HFFc6 (cell line): Measurements from ENCODE around the gene ORC1. TPM values are rescaled to one million over a fixed set of nuclear protein-coding genes. Genes with fewer than 3 reads are reported as not detected.

Experiments used
- DNase-seq: peaks from one replicate; pipeline ENCODE4 v3.0.0-alpha.2; 2018
- H3K27ac Mint-ChIP-seq: 2 replicates; pipeline ENCODE4 v1.8.0; 2020; ENCODE audit warnings: mild to moderate bottlenecking, mixed read lengths
- H3K27me3 Mint-ChIP-seq: 2 replicates; pipeline ENCODE4 v1.8.0; 2021; ENCODE audit warnings: mild to moderate bottlenecking, moderate library complexity, mixed read lengths; ENCODE audit not compliant: insufficient read depth
- H3K36me3 Mint-ChIP-seq: 2 replicates; pipeline ENCODE4 v1.8.0; 2021; ENCODE audit warnings: low read depth, mixed read lengths
- H3K4me1 Mint-ChIP-seq: 2 replicates; pipeline ENCODE4 v1.8.0; 2020; ENCODE audit warnings: low read depth, mixed read lengths
- H3K4me3 Mint-ChIP-seq: 2 replicates; pipeline ENCODE4 v1.8.0; 2020; ENCODE audit warnings: mild to moderate bottlenecking, moderate library complexity, mixed read lengths
- H3K9me3 Mint-ChIP-seq: 2 replicates; pipeline ENCODE4 v1.8.0; 2020; ENCODE audit warnings: mild to moderate bottlenecking, mixed read lengths
- total RNA-seq, 6 experiments: library from RNA; stranded (reverse); fragmentation: NEBNext Ultra II Directional; extraction: Animal tissue kit (Norgen Biotek cat#: 25700); gene quantifications; 2 replicates in 1 of 6; 3 replicates in 5 of 6; pipeline ENCODE4 v1.2.3, GENCODE V29; 2021
- TF ChIP-seq, protein P1 (sequence below): fragments of 200-600 bp; sonication (generic); IDR thresholded peaks from 2 replicates; pipeline ENCODE4 v1.5.0; 2021; ENCODE audit warnings: antibody characterized with exemption, mild to moderate bottlenecking

The ORC1 gene
- total RNA-seq, 6 experiments from 2014 or later, result 3.1 to 8.3 (median 6.7) TPM

DNA sequence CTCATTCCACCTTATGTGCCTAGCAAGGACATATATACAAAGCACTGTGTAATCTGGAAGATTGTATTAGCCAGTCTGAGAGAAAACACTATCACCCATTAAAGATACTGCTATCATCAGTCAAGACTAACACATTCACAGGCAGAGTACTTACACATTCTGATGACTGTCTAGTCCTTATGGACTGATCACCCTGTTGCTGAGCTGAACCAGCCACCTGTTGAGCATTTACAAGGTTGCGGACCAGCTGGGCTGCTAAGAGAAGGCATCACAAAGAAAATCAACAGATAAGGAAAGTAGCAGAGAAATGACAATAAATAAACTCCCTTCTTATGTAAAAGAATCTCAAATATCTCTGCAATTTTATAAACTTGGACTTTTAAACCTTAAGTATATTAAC is 31.0 kb upstream of the ORC1 start:
- no peak for DNase-seq
- peaks cover 7% of the 10 kb centered on the region for H3K36me3 Mint-ChIP-seq
- no peak overlapping the region for H3K27ac Mint-ChIP-seq
- no peaks in the 10 kb centered on the region for H3K4me1 Mint-ChIP-seq
- H3K9me3 Mint-ChIP-seq, result no peaks in the 10 kb centered on the region
- TF ChIP-seq, protein P1, sequence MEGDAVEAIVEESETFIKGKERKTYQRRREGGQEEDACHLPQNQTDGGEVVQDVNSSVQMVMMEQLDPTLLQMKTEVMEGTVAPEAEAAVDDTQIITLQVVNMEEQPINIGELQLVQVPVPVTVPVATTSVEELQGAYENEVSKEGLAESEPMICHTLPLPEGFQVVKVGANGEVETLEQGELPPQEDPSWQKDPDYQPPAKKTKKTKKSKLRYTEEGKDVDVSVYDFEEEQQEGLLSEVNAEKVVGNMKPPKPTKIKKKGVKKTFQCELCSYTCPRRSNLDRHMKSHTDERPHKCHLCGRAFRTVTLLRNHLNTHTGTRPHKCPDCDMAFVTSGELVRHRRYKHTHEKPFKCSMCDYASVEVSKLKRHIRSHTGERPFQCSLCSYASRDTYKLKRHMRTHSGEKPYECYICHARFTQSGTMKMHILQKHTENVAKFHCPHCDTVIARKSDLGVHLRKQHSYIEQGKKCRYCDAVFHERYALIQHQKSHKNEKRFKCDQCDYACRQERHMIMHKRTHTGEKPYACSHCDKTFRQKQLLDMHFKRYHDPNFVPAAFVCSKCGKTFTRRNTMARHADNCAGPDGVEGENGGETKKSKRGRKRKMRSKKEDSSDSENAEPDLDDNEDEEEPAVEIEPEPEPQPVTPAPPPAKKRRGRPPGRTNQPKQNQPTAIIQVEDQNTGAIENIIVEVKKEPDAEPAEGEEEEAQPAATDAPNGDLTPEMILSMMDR, result no peak
- no peaks in the 10 kb centered on the region; the same call in none of the 2 replicates for H3K27me3 Mint-ChIP-seq
- H3K4me3 Mint-ChIP-seq, result no peak overlapping the region

DNA sequence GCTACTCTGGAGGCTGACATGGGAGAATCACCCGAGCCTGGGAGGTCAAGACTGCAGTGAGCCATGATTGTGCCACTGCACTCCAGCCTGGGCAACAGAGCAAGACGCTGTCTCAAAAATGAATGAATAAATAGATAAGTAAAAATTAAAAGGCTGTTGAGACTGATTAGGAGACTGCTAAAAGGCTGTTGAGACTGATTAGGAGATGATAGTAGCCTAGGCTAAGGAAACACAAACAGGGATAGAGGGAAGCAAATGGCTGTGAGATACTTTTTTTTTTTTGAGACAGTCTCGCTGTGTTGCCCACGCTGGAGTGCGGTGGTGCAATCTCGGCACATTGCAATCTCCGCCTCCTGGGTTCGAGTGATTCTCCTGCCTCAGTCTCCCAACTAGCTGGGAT is 28.6 kb upstream of the ORC1 start:
- DNase-seq, result no peak
- no peaks in the 10 kb centered on the region for H3K4me1 Mint-ChIP-seq
- H3K36me3 Mint-ChIP-seq, result peaks cover 7% of the 10 kb centered on the region
- H3K27me3 Mint-ChIP-seq, result no peaks in the 10 kb centered on the region; the same call in none of the 2 replicates
- TF ChIP-seq, protein P1, result no peak
- H3K27ac Mint-ChIP-seq, result no peak overlapping the region
- H3K4me3 Mint-ChIP-seq, result no peak overlapping the region
- H3K9me3 Mint-ChIP-seq, result no peaks in the 10 kb centered on the region

DNA sequence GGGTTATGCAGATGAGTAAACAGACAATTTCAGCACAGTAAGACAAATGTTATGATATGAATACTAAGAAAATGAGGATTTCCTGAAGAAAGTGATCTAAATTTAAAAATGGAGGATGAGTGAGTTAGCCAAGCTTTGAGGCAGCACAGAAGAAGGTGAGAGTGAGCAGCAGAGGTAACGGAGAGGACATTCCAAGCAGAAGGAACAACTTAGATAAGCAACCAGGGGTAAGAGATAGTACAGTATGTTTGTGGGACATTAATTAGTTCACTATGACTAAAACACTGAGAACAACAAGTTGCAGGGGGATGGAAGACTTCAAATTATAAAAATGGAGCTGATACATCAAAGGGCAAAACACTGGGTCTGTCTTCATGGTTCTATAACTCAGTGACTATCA is 22.9 kb upstream of the ORC1 start:
- Mint-ChIP-seq H3K27me3 (no peaks in the 10 kb centered on the region; the same call in none of the 2 replicates), H3K4me3 (no peak overlapping the region), H3K36me3 (peaks cover 14% of the 10 kb centered on the region), H3K27ac (no peak overlapping the region; the same call in 1 of the 2 replicates), H3K4me1 (peaks cover 39% of the 10 kb centered on the region), H3K9me3 (no peaks in the 10 kb centered on the region)
- TF ChIP-seq, protein P1, result no peak
- DNase-seq, result no peak

DNA sequence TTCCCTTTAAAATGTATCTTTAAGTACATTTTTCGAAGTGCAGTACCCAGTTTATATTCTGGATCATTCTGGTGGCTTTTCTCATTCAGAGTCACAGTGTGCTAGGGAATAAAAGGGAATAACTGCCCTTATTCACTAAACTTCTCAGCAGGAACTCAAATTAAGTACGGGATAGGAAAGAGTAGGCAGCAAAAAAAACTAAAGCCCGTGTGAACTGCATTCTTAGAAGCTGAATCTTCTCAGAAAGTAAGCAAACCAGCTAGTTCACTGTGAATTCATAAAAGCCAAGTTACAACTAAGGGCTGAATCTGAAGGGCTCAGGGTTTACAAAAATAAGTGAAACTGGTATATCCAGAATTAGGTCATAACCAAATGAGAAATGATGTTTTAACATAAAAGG is 22.1 kb upstream of the ORC1 start:
- Mint-ChIP-seq H3K4me1 (peaks cover 39% of the 10 kb centered on the region), H3K4me3 (no peak overlapping the region), H3K9me3 (no peaks in the 10 kb centered on the region), H3K27ac (peak overlapping the region; percentile 60), H3K36me3 (peaks cover 14% of the 10 kb centered on the region), H3K27me3 (no peaks in the 10 kb centered on the region; the same call in none of the 2 replicates)
- DNase-seq, result peak; percentile 38
- TF ChIP-seq, protein P1, result no peak

DNA sequence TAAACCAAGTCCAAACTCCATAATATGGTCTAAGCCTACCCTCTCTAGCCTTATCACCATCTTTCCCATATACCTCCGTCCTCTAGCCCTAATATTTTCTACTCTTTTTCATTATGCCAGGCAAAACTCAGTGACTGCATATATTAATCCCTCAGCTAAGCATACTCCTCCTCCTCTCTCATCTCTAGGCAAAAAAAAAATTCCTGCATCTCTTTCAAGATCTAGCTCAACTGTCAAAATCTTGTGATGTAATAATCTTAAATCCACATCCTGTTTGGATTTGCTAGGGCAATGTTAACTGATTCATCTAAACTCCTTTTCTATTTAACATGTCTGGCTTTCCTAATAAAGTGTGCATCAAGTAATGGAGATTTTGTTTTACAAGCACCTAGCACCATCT is 20.6 kb upstream of the ORC1 start:
- peak overlapping the region; percentile 3 for H3K27ac Mint-ChIP-seq
- H3K27me3 Mint-ChIP-seq, result no peaks in the 10 kb centered on the region; the same call in 1 of the 2 replicates
- no peak for DNase-seq
- H3K4me1 Mint-ChIP-seq, result peaks cover 39% of the 10 kb centered on the region
- H3K36me3 Mint-ChIP-seq, result peaks cover 7% of the 10 kb centered on the region; the same call in 1 of the 2 replicates
- no peaks in the 10 kb centered on the region for H3K9me3 Mint-ChIP-seq
- peak overlapping the region; percentile 16; the same call in 1 of the 2 replicates for H3K4me3 Mint-ChIP-seq
- TF ChIP-seq, protein P1, result no peak

DNA sequence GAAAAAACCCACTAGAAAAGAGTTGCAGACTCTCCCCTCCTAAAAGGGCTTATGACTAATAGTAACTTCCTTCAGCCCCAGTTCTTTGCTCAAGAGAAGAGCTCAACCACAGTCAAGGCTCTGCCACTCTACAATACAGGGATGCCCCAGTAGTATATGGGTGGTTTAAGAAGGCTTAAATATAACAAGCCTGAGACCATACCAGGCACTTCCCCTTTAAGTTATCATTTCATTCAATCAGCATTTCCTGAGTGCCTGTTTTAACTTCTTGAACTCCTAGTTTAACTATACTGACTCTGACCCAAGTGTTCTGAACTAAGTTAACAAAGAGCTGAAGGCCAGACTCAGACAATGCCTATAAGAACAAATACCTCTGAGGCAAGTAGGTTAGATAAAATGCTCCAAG is 20.0 kb upstream of the ORC1 start:
- no peak for DNase-seq
- H3K36me3 Mint-ChIP-seq, result peaks cover 7% of the 10 kb centered on the region; the same call in 1 of the 2 replicates
- H3K4me3 Mint-ChIP-seq, result no peak overlapping the region
- peaks cover 39% of the 10 kb centered on the region for H3K4me1 Mint-ChIP-seq
- H3K27ac Mint-ChIP-seq, result peak overlapping the region; percentile 16; the same call in 1 of the 2 replicates
- no peaks in the 10 kb centered on the region; the same call in 1 of the 2 replicates for H3K27me3 Mint-ChIP-seq
- TF ChIP-seq, protein P1, result no peak
- no peaks in the 10 kb centered on the region for H3K9me3 Mint-ChIP-seq
